HEK293 (cell line): ENCODE measurements around the gene TPM1.
"Not testable (repeated sequence)": the region's sequence is repeated elsewhere in the genome, so short reads cannot be mapped to it uniquely, and the experiment has no call there.

Experiments used
- CTCF ChIA-PET: fragments of 350-600 bp; formaldehyde crosslinking; extraction: SDS; loops from one replicate; lab custom pipeline; 2021; ENCODE audit warnings: antibody characterized with exemption; lab: Yijun Ruan, JAX
- POLR2A ChIA-PET: fragments of 300-600 bp; formaldehyde crosslinking; extraction: SDS; loops from one replicate; lab custom pipeline; 2020; ENCODE audit warnings: antibody characterized with exemption, inconsistent platforms; lab: Yijun Ruan, JAX
- H3K27ac ChIP-seq: fragments of 200-500 bp; sonication (Bioruptor generic); 2 replicates; pipeline ENCODE4 v1.5.1; 2014; ENCODE audit warnings: low read depth, low read length, control low read depth, inconsistent platforms; ENCODE audit errors: extremely low read depth
- H3K36me3 ChIP-seq, 2 experiments: fragments of 200-500 bp in 1 of 2; sonication (Bioruptor generic) in 1 of 2; 1 replicate in 1 of 2; 2 replicates in 1 of 2; pipeline ENCODE4 v1.5.1; 2014 to 2017; ENCODE audit warnings: inconsistent platforms in 2 of 2, low read length in 2 of 2; ENCODE audit not compliant: control insufficient read depth in 2 of 2, insufficient read depth in 1 of 2
- H3K4me1 ChIP-seq: fragments of 200-500 bp; sonication (Bioruptor generic); 2 replicates; pipeline ENCODE4 v1.5.1; 2014; ENCODE audit warnings: mild to moderate bottlenecking, low read length, inconsistent platforms; ENCODE audit not compliant: control insufficient read depth, insufficient read depth
- H3K4me3 ChIP-seq: 2 replicates; pipeline ENCODE4 v1.5.1; 2011; ENCODE audit warnings: low read depth, mild to moderate bottlenecking, control low read depth, low read length, moderate library complexity
- H3K9me3 ChIP-seq: fragments of 200-500 bp; sonication (Bioruptor generic); 2 replicates; pipeline ENCODE4 v1.5.1; 2014; ENCODE audit warnings: low read depth, low read length, inconsistent platforms; ENCODE audit not compliant: control insufficient read depth, insufficient read depth
- CTCF ChIP-seq: fragments of 450-650 bp; formaldehyde crosslinking; IDR thresholded peaks from 2 replicates; pipeline ENCODE4 v1.5.1; 2016; ENCODE audit warnings: missing biosample characterization, missing genetic modification characterization
- INSM2 ChIP-seq: fragments of 450-650 bp; formaldehyde crosslinking; IDR thresholded peaks from 2 replicates; pipeline ENCODE4 v1.5.1; 2016; ENCODE audit warnings: missing biosample characterization, missing genetic modification characterization
- OVOL3 ChIP-seq: fragments of 450-650 bp; formaldehyde crosslinking; IDR thresholded peaks from 2 replicates; pipeline ENCODE4 v1.5.1; 2016; ENCODE audit warnings: missing biosample characterization, missing genetic modification characterization
- PRDM1 ChIP-seq: fragments of 450-650 bp; formaldehyde crosslinking; IDR thresholded peaks from 2 replicates; pipeline ENCODE4; 2016; ENCODE audit warnings: missing biosample characterization, missing genetic modification characterization
- REPIN1 ChIP-seq: fragments of 450-650 bp; formaldehyde crosslinking; IDR thresholded peaks from 2 replicates; pipeline ENCODE4 v1.5.1; 2017; ENCODE audit warnings: missing biosample characterization, missing genetic modification characterization, low read depth
- ZNF10 ChIP-seq: fragments of 450-650 bp; formaldehyde crosslinking; IDR thresholded peaks from 2 replicates; pipeline ENCODE4 v1.5.1; 2017; ENCODE audit warnings: missing biosample characterization, missing genetic modification characterization
- ZNF155 ChIP-seq: fragments of 450-650 bp; formaldehyde crosslinking; IDR thresholded peaks from 2 replicates; pipeline ENCODE4 v1.5.1; 2016; ENCODE audit warnings: missing biosample characterization, missing genetic modification characterization
- ZNF169 ChIP-seq: fragments of 450-650 bp; formaldehyde crosslinking; IDR thresholded peaks from 2 replicates; pipeline ENCODE4 v1.5.1; 2016; ENCODE audit warnings: missing biosample characterization, missing genetic modification characterization
- ZNF174 ChIP-seq: fragments of 450-650 bp; formaldehyde crosslinking; IDR thresholded peaks from 2 replicates; pipeline ENCODE4 v1.5.0; 2017; ENCODE audit warnings: missing biosample characterization, mild to moderate bottlenecking, missing genetic modification characterization
- ZNF2 ChIP-seq: fragments of 450-650 bp; formaldehyde crosslinking; IDR thresholded peaks from 2 replicates; pipeline ENCODE4 v1.5.1; 2016; ENCODE audit warnings: missing biosample characterization, missing genetic modification characterization
- ZNF202 ChIP-seq: fragments of 450-650 bp; formaldehyde crosslinking; IDR thresholded peaks from 2 replicates; pipeline ENCODE4 v1.5.1; 2016; ENCODE audit warnings: missing biosample characterization, missing genetic modification characterization, borderline replicate concordance
- ZNF354C ChIP-seq: fragments of 450-650 bp; formaldehyde crosslinking; IDR thresholded peaks from 2 replicates; pipeline ENCODE4 v1.5.1; 2016; ENCODE audit warnings: missing biosample characterization, missing genetic modification characterization, low read depth, borderline replicate concordance
- ZNF449 ChIP-seq: fragments of 450-650 bp; formaldehyde crosslinking; IDR thresholded peaks from 2 replicates; pipeline ENCODE4 v1.5.1; 2017; ENCODE audit warnings: missing biosample characterization, mild to moderate bottlenecking, missing genetic modification characterization, moderate library complexity
- ZNF530 ChIP-seq: fragments of 450-650 bp; formaldehyde crosslinking; IDR thresholded peaks from 2 replicates; pipeline ENCODE4 v1.5.1; 2016; ENCODE audit warnings: low read depth, missing biosample characterization, missing genetic modification characterization
- ZNF561 ChIP-seq: fragments of 450-650 bp; IDR thresholded peaks from 2 replicates; pipeline ENCODE4 v1.5.1; 2018; ENCODE audit warnings: missing biosample characterization, missing genetic modification characterization, borderline replicate concordance
- ZNF654 ChIP-seq: fragments of 450-650 bp; formaldehyde crosslinking; IDR thresholded peaks from 2 replicates; pipeline ENCODE4 v1.5.1; 2016; ENCODE audit warnings: low read depth, missing biosample characterization, missing genetic modification characterization
- ZNF664 ChIP-seq: fragments of 450-650 bp; formaldehyde crosslinking; IDR thresholded peaks from 2 replicates; pipeline ENCODE4 v1.5.1; 2016; ENCODE audit warnings: missing biosample characterization, missing genetic modification characterization
- ZSCAN18 ChIP-seq: fragments of 450-650 bp; formaldehyde crosslinking; IDR thresholded peaks from 2 replicates; pipeline ENCODE4 v1.5.1; 2016; ENCODE audit warnings: missing biosample characterization, missing genetic modification characterization

The TPM1 gene

DNA sequence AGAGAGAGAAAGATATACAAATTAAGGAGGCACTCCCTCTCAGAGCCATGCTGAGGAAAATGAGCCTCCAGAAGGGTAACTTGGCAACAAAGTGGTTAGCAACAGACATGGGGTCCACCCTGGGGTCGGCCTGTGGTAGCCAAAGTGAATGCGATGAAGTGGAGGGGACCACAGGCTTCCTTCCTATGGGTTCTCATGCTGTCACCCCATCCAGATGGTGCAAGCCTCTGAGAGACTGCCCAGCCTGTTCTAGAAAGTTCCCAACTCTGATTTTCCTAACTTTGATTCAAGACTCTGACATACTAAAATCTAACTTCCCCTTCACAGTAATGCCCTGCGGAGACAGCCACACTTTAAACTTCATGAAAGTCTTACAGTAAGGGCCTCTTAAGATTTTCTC is 60.9 kb downstream of the TPM1 start (continued):
- no peak for TF ChIP-seq ZNF654
- TF ChIP-seq PRDM1 (tag by site-specific recombination) = no peak
- no peak for TF ChIP-seq ZNF449 (tag by site-specific recombination)
- TF ChIP-seq REPIN1 = no peak
- TF ChIP-seq OVOL3 = no peak
- TF ChIP-seq, all 188 proteins: peak for 0

- POLR2A ChIA-PET = no interaction called here
- TF ChIP-seq ZNF174 (no peak), ZNF202 (tag by site-specific recombination) (no peak), CTCF (tag by site-specific recombination) (no peak), ZNF354C (no peak), ZNF2 (tag by site-specific recombination) (no peak), ZNF169 (tag by site-specific recombination) (no peak), ZNF561 (no peak), ZNF10 (tag by site-specific recombination) (no peak), ZNF664 (no peak), ZSCAN18 (no peak), INSM2 (tag by site-specific recombination) (no peak), ZNF530 (tag by site-specific recombination) (no peak), ZNF155 (no peak)
- H3K4me3 ChIP-seq = no peak overlapping the region
- H3K4me1 ChIP-seq = no peaks in the 10 kb centered on the region
- H3K27ac ChIP-seq = no peak overlapping the region
- CTCF ChIA-PET = no interaction called here
- no peaks in the 10 kb centered on the region for H3K9me3 ChIP-seq
- H3K36me3 ChIP-seq = no peaks in the 10 kb centered on the region
Observed at GRCh38 chr15:63104727-63105126, 62.2 kb downstream of the TPM1 start.

DNA sequence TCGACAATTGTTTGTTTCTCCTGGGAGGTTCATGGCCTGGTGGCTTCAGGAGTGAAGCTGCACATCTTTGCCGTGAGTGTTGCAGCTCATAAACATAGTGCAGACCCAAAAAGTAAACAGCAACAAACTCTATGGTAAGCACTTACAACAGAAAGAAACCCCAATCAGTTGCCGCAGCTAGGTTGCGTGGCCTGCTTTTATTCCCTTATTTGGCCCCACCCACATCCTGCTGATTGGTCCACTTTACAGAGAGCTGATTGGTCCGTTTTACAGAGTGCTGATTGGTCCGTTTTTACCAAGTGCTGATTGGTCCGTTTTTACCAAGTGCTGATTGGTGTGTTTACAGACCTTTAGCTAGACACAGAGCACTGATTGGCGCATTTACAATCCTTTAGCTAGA is 62.8 kb downstream of the TPM1 start:
- H3K27ac ChIP-seq, H3K9me3 ChIP-seq, H3K4me3 ChIP-seq, H3K36me3 ChIP-seq, H3K4me1 ChIP-seq, POLR2A ChIA-PET: not testable (repeated sequence)
- CTCF ChIA-PET = interaction anchor here (0.7 kb wide), 1 partner anchor 12 kb away, joined by 3 read pairs; no protein-coding TSS in a partner anchor
